GM08714 (cell line): ENCODE measurements around the gene FBN3.
"Not testable (repeated sequence)": the region's sequence is repeated elsewhere in the genome, so short reads cannot be mapped to it uniquely, and the experiment has no call there.

Experiments used
- H3K4me3 ChIP-seq: fragments of 200-500 bp; sonication (Bioruptor generic); 2 replicates; pipeline ENCODE4 v1.5.1; 2014; ENCODE audit warnings: mild to moderate bottlenecking, low read length, inconsistent platforms
- ZNF274 ChIP-seq: IDR thresholded peaks from 2 replicates; pipeline ENCODE4 v1.6.1; 2012; ENCODE audit warnings: mild to moderate bottlenecking, low read depth, low read length

FBN3 gene

DNA sequence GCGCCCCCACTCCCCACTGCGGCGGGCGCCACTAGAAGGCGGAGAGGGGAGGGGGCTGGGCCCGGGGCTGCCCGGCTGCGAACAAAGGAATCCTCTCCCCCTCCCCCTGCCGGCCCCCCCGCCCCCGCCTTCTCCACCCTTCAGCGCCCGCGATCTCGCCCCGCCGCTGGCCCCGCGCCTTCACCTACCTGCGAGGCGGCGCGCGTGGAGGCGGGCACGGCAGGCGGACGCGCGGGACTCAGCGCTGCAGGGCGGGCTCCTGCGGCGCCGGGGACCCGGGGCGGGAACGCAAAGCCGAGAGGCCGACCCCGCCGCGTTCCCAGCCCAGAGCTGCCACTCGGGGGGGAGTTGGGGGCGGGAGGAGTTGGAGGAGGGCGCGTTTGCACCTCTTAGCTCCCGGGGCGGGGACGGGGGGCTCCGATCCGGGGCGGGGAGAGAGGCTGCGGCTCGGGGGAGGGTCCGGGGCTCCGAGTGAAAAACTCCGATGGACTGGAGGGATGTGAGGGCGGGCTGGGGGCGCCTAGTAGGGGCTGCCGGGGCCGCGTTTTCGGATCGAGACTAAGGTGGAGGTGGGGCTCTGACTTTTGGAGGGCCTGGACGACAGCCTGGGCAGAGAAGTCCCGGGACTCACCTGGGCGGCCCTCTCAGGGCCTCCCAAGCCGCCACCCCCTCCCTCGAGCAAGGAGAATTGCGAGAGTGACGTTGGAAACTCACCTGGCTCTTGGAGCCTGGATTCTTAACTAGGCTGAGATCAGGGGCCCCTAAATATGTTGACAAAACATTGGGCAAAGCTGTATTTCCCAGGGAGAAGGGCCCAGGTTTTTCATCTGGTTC, at the start of gene FBN3:
Gene FBN3, minus strand, starts transcription at position 332 of the 834 bp plus-strand sequence. CDS start 2,112 bp downstream, outside the sequence.
- H3K4me3 ChIP-seq = no peak within 1 kb of the TSS
- TF ChIP-seq ZNF274 = no peak

DNA sequence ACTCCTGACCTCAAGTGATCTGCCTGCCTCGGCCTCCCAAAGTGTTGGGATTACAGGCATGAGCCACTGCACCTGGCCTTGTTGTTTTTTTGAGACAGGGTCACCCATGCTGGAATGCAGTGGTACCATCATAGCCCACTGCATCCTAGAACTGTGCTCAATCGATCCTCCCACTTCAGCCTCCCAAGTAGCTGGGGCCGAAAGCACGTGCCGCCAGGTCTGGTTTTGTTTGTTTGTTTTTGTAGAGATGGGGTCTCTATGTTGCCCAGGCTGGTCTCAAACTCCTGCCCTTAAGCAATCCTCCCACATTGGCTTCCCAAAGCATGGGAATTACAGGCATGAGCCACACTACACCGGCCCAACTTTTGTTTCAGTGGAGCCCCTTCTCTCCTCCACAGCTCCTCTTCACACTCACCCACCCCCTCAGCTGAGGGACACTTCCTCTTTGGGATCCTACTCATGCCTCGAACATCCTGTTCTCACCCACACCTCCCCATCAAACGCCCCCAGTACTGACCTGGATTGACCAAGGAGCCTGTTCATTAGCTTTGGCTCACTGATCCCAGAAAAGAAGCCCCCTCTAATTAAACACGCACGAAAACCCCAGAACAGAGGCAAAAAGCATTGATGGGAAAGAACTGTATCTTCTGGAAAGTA, 47.0 kb upstream of the FBN3 start:
- TF ChIP-seq ZNF274 = no peak
- no peak overlapping the region for H3K4me3 ChIP-seq

GRCh38 chr19:8194528-8195267, 45.3 kb upstream of the FBN3 start:
- TF ChIP-seq ZNF274 = no peak
- peak overlapping the region; percentile 21; the same call in 1 of the 2 replicates for H3K4me3 ChIP-seq

DNA sequence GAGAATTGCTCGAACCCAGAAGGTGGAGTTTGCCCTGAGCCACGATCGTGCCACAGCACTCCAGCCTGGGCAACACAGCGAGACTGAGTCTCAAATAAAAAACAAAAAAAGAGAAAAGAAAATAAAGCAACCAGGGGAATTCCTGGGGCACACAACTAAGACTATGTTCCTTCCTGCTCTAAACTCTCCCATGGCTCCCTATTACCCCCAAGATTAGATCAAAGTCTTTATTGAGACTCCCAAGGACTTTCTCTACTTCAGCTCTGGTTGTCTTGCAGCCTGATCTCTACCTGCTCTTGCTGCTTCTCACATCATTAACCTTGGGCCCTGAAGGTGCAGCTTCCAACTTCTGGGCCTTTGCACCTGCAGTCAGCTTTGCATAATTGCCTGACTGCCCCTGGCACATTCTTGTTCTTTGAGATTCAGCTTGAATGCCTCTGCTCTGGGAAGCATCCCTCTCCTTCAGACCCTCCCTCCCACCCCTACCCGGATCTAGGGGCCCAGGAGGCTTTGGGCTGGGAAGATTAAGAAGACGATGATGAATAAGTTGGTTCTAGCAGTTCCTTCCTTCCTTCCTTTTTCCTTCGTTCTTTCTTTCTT, 42.9 kb upstream of the FBN3 start:
- no peak overlapping the region for H3K4me3 ChIP-seq
- TF ChIP-seq ZNF274 = no peak

GRCh38 chr19:8185343-8186068, 36.1 kb upstream of the FBN3 start:
- no peak overlapping the region for H3K4me3 ChIP-seq
- no peak for TF ChIP-seq ZNF274

GRCh38 chr19:8184274-8184673, 34.9 kb upstream of the FBN3 start:
- no peak overlapping the region for H3K4me3 ChIP-seq
- TF ChIP-seq ZNF274 = no peak

- no peak for TF ChIP-seq ZNF274
- no peak overlapping the region for H3K4me3 ChIP-seq
Measured at GRCh38 chr19:8180018-8180417, 30.6 kb upstream of the FBN3 start.

- TF ChIP-seq ZNF274 = no peak
Measured at GRCh38 chr19:8174706-8175105, 25.3 kb upstream of the FBN3 start.

GRCh38 chr19:8168537-8168936, 19.1 kb upstream of the FBN3 start:
- TF ChIP-seq ZNF274 = no peak
- H3K4me3 ChIP-seq = no peak overlapping the region

More at GRCh38 chr19:8174706-8175105, 25.3 kb upstream of the FBN3 start:
- H3K4me3 ChIP-seq = no peak overlapping the region

- no peak overlapping the region for H3K4me3 ChIP-seq
- TF ChIP-seq ZNF274 = no peak
Measured at GRCh38 chr19:8167985-8168384, 18.6 kb upstream of the FBN3 start.

DNA sequence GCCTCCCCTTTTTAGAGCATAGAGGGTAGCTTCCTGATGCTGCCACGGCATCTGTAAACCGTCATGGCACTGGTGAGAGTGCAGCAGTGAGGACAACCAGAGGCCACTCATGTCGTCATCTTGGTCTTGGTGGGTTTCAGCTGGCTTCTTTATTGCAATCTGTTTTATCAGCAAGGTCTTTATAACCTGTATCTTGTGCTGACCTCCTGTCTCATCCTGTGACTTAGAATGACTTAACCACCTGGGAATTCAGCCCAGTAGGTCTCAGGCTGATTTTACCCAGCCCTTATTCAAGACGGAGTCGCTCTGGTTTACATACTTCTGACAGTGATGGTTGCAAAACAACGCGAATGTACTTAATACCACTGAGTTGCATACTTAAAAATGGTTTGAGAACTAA, 14.4 kb upstream of the FBN3 start:
- no peak for TF ChIP-seq ZNF274
- H3K4me3 ChIP-seq = no peak overlapping the region

DNA sequence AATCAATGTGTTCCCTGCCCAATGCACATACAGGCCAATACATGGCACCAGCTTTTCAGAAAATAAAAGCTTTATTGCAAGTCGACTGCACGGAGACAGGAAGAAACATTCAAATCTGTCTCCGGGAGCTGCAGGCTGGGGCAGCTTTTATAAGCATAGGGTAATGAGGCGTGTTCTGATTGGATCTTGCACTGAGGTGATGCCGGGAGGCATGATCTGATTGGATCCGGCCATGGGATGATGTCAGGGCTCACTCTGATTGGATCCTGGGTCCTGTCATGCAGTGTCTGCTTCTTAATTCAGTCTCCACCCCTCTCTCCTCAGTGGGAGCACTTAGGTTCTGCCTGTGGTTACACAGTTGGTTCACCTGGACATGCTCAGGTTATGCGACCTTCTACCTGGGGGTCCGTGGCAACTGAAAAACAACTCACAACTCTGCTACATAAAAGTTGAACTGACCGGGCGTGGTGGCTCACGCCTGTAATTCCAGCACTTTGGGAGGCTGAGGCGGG, 11.8 kb upstream of the FBN3 start:
- TF ChIP-seq ZNF274 = no peak
- no peak overlapping the region for H3K4me3 ChIP-seq

DNA sequence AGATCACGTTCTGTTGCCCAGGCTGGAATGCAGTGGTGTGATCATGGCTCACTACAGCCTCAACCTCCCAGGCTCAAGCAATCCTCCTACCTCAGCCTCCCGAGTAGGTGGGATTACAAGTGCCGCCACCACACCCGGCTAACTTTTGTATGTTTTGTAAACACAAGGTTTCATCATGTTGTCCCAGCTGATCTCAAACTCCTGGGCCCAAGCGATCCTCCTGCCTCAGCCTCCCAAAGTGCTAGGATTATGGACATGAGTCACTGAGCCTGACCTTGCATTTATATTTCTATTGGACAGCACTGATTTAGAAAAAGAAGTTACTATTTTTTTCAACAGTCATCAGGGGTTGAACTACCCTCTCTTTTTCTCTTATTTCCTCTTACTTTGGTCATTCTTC, 9.9 kb upstream of the FBN3 start:
- H3K4me3 ChIP-seq = not testable (repeated sequence)

- no peak for TF ChIP-seq ZNF274
- no peak overlapping the region for H3K4me3 ChIP-seq
Measured at GRCh38 chr19:8158411-8159074, 9.2 kb upstream of the FBN3 start.
